GM18861 (cell line): ENCODE data around the gene FAM184A.
"Not testable (repeated sequence)": the region's sequence is repeated elsewhere in the genome, so short reads cannot be mapped to it uniquely, and the experiment has no call there.

Experiments used
- ATAC-seq: cut with Tn5 transposase; IDR thresholded peaks from one replicate; pipeline ENCODE4 v1.9.1; 2021; ENCODE audit not compliant: unreplicated experiment

FAM184A gene

GRCh38 chr6:119102901-119103300, 24.4 kb upstream of the FAM184A start:
- no peak for ATAC-seq

- ATAC-seq, result no peak
Measured at GRCh38 chr6:119100115-119100514, 21.7 kb upstream of the FAM184A start.

GRCh38 chr6:119097815-119098361, 19.4 kb upstream of the FAM184A start:
- not testable (repeated sequence) for ATAC-seq

- no peak for ATAC-seq
Measured at GRCh38 chr6:119096721-119097565, 18.5 kb upstream of the FAM184A start.

GRCh38 chr6:119090256-119090655, 11.8 kb upstream of the FAM184A start:
- no peak for ATAC-seq

GRCh38 chr6:119084784-119085183, 6.3 kb upstream of the FAM184A start:
- ATAC-seq, result no peak

- no peak for ATAC-seq
Measured at GRCh38 chr6:119083007-119083406, 4.5 kb upstream of the FAM184A start.

- ATAC-seq, result no peak
Measured at GRCh38 chr6:119079283-119079809, 882 bp upstream of the FAM184A start.

GRCh38 chr6:119077643-119078375, 655 bp downstream of the FAM184A start:
- no peak for ATAC-seq

- no peak for ATAC-seq
Measured at GRCh38 chr6:119077391-119077642, 1.1 kb downstream of the FAM184A start.

- ATAC-seq, result no peak
Measured at GRCh38 chr6:119076576-119077390, 1.7 kb downstream of the FAM184A start.

GRCh38 chr6:119076173-119076572, 2.3 kb downstream of the FAM184A start:
- no peak for ATAC-seq

- no peak for ATAC-seq
Measured at GRCh38 chr6:119075200-119075981, 3.1 kb downstream of the FAM184A start.

GRCh38 chr6:119073307-119074051, 5.0 kb downstream of the FAM184A start:
- ATAC-seq, result peak; percentile 36

- ATAC-seq, result no peak
Measured at GRCh38 chr6:119071576-119071975, 6.9 kb downstream of the FAM184A start.

- ATAC-seq, result no peak
Measured at GRCh38 chr6:119067091-119067490, 11.4 kb downstream of the FAM184A start.

GRCh38 chr6:119066517-119066916, 11.9 kb downstream of the FAM184A start:
- ATAC-seq, result no peak

GRCh38 chr6:119065955-119066354, 12.5 kb downstream of the FAM184A start:
- ATAC-seq, result no peak

GRCh38 chr6:119065382-119065781, 13.1 kb downstream of the FAM184A start:
- no peak for ATAC-seq

GRCh38 chr6:119063491-119063890, 15.0 kb downstream of the FAM184A start:
- no peak for ATAC-seq
